Peyer's patch (tissue), 4 donors: ENCODE measurements around the gene RAB25. TPM values are rescaled to one million over a fixed set of nuclear protein-coding genes. Genes with fewer than 3 reads are reported as not detected.
"Not testable (repeated sequence)": the region's sequence is repeated elsewhere in the genome, so short reads cannot be mapped to it uniquely, and the experiment has no call there.

Source experiments
- DNase-seq, 3 donors: peaks; one replicate each; pipeline ENCODE4 v3.0.0-alpha.2; 2017 to 2019
- H3K27ac ChIP-seq, 4 donors: fragments of 200-600 bp; sonication (generic); one replicate each; pipeline ENCODE4 v1.5.1; 2016 to 2019
- H3K27me3 ChIP-seq, 2 donors: fragments of 200-600 bp; sonication (generic); one replicate each; pipeline ENCODE4 v1.5.1; 2019
- H3K36me3 ChIP-seq, 3 donors: fragments of 200-600 bp; sonication (generic); one replicate each; pipeline ENCODE4 v1.5.1; 2016 to 2019
- H3K4me1 ChIP-seq, 4 donors: fragments of 200-600 bp; sonication (generic); one replicate each; pipeline ENCODE4 v1.5.1; 2016 to 2019
- H3K4me3 ChIP-seq, 4 donors: fragments of 200-600 bp; sonication (generic); 1 replicate in 3 of 4; 2 replicates in 1 of 4; pipeline ENCODE4 v1.5.1; 2016 to 2019; ENCODE audit warnings: mild to moderate bottlenecking in 1 of 4
- H3K9me3 ChIP-seq, 4 donors: fragments of 200-600 bp; sonication (generic); one replicate each; pipeline ENCODE4 v1.5.1; 2016 to 2019; ENCODE audit warnings: mild to moderate bottlenecking in 1 of 4
- POLR2A ChIP-seq, 2 donors: fragments of 450-650 bp; IDR thresholded peaks; one replicate each; pipeline ENCODE4 v1.5.1; 2017; ENCODE audit warnings: antibody characterized with exemption in 2 of 2, mild to moderate bottlenecking in 2 of 2, moderate library complexity in 2 of 2
- total RNA-seq, 4 donors: library from RNA; depleted of rRNA; stranded (reverse); fragments of >200 nt; gene quantifications; one replicate each; pipeline ENCODE4 v1.1.0, GENCODE V29; 2016
- TF ChIP-seq, protein P1 (sequence below), 6 experiments: fragments of 450-650 bp in 4 of 6; fragments of 200-600 bp in 2 of 6; sonication (generic) in 1 of 6; IDR thresholded peaks; one replicate each; pipeline ENCODE4 v1.5.1; 2017 to 2019; ENCODE audit warnings: antibody characterized with exemption in 6 of 6, mild to moderate bottlenecking in 3 of 6, moderate library complexity in 1 of 6

RAB25 gene
- total RNA-seq, 4 donors from 2014 or later = 96.6 to 188 (median 146) TPM

DNA sequence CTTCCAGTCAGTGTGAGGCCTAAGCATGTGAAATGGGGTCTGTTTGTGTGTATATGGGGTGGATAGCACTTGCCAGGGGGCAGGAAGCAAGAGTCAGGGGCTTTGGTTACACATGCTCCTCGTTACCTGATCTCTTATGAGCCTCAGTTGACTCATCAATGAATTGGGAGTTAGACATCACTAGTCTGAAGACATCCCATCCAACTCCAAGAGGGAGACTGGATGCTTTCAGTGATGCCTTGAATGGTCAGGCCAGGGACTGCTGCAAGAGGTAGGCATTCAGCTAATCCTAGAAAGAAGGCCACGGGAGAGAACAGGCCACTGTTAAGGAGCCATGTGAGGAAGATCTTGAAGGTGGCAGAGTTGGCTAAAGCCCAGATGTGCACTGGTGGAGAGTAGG is 6.3 kb downstream of the RAB25 start:
- Histone ChIP-seq H3K27me3 (no peaks in the 10 kb centered on the region), H3K4me3 (no peak overlapping the region), H3K27ac (no peak overlapping the region), H3K9me3 (no peaks in the 10 kb centered on the region), H3K4me1 (no peaks in the 10 kb centered on the region), H3K36me3 (peaks cover 0 to 18% (median 0%) of the 10 kb centered on the region in 3 donors)
- TF ChIP-seq, protein P1, sequence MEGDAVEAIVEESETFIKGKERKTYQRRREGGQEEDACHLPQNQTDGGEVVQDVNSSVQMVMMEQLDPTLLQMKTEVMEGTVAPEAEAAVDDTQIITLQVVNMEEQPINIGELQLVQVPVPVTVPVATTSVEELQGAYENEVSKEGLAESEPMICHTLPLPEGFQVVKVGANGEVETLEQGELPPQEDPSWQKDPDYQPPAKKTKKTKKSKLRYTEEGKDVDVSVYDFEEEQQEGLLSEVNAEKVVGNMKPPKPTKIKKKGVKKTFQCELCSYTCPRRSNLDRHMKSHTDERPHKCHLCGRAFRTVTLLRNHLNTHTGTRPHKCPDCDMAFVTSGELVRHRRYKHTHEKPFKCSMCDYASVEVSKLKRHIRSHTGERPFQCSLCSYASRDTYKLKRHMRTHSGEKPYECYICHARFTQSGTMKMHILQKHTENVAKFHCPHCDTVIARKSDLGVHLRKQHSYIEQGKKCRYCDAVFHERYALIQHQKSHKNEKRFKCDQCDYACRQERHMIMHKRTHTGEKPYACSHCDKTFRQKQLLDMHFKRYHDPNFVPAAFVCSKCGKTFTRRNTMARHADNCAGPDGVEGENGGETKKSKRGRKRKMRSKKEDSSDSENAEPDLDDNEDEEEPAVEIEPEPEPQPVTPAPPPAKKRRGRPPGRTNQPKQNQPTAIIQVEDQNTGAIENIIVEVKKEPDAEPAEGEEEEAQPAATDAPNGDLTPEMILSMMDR (IDR thresholded peaks at IDR 0.05) = no peak
- no peak for TF ChIP-seq POLR2A (IDR thresholded peaks at IDR 0.05)
- DNase-seq = no peak

DNA sequence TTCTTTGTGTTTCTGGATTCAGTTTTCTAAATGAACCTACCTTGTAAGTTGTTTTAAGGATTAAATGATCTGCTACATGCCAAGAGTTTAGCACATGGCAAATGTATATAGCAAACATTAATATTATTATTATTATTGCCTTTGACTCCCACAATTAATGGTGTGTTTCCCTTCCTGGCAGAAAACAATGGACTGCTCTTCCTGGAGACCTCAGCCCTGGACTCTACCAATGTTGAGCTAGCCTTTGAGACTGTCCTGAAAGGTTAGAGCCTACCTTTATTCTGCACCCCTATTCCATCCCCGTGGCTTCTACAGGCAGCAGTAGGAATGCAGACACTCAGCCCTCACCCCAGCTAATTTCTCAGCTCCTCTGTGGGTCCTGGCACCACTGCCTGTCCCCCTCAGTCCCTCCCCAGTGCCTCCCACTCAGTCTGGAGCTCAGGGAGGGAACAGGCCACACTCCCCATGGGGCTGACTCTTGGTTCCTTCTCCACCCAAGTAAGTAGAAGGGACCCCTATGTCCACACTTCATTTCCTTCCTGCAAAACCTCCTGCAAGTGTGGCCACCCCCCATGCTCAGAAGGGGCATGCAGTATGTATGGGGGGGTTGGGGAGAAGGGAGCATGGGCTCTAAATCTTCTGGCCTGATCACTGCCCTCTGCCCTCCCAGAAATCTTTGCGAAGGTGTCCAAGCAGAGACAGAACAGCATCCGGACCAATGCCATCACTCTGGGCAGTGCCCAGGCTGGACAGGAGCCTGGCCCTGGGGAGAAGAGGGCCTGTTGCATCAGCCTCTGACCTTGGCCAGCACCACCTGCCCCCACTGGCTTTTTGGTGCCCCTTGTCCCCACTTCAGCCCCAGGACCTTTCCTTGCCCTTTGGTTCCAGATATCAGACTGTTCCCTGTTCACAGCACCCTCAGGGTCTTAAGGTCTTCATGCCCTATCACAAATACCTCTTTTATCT is 8.8 kb downstream of the RAB25 start:
- Histone ChIP-seq H3K4me1 (no peaks in the 10 kb centered on the region), H3K27ac (no peak overlapping the region), H3K27me3 (no peaks in the 10 kb centered on the region), H3K36me3 (peaks cover 0 to 18% (median 0%) of the 10 kb centered on the region in 3 donors), H3K9me3 (no peaks in the 10 kb centered on the region), H3K4me3 (no peak overlapping the region)
- no peak for DNase-seq
- TF ChIP-seq, protein P1 (IDR thresholded peaks at IDR 0.05) = no peak
- no peak for TF ChIP-seq POLR2A (IDR thresholded peaks at IDR 0.05)

DNA sequence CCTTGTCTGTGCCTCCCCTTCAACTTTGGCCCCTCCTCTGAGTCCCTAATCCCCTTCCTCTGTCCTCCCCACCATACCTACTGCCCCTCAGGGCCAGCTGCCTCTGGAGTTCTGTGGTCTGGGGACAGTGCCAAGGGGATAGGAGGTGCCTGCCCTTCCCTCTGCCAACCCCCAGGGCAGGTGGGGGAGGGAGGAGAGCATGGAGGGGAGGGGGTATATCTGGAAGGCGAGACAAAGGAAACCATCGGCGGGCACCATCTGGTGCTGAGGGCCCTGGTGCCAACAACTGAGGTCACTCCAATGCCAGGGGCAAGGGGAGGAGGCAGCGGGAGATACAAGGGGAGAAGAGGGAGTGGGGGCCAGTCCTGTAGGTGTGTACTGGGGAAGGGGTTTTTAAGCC is 9.6 kb downstream of the RAB25 start:
- TF ChIP-seq, protein P1 (IDR thresholded peaks at IDR 0.05) = no peak
- no peak for TF ChIP-seq POLR2A (IDR thresholded peaks at IDR 0.05)
- DNase-seq = no peak
- Histone ChIP-seq H3K27me3 (no peaks in the 10 kb centered on the region), H3K36me3 (peaks cover 0 to 18% (median 0%) of the 10 kb centered on the region in 3 donors), H3K27ac (no peak overlapping the region), H3K4me3 (no peak overlapping the region), H3K9me3 (no peaks in the 10 kb centered on the region), H3K4me1 (no peaks in the 10 kb centered on the region)

DNA sequence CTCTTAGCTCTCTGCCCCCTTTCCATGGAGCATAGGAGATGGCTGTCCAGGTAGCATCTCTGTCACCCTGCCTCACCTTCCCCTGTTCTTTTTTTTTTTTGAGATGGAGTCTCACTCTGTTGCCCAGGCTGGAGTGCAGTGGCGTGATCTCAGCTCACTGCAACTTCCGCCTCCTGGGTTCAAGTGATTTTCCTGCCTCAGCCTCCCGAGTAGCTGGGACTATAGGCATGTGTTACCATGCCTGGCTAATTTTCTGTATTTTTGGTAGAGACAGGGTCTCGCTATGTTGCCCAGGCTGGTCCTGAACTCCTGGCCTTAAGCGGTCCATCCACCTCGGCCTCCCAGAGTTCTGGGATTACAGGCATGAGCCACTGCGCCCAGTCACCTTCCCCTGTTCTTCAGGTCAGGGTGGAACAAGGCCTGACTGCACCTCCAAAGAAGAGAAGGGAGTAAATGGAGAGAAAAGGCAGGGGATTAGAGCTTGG is 10.4 kb downstream of the RAB25 start:
- H3K4me3 ChIP-seq, H3K27me3 ChIP-seq, H3K9me3 ChIP-seq, H3K27ac ChIP-seq, DNase-seq, H3K4me1 ChIP-seq: not testable (repeated sequence)
- H3K36me3 ChIP-seq = peaks cover 0 to 18% (median 0%) of the 10 kb centered on the region in 3 donors

DNA sequence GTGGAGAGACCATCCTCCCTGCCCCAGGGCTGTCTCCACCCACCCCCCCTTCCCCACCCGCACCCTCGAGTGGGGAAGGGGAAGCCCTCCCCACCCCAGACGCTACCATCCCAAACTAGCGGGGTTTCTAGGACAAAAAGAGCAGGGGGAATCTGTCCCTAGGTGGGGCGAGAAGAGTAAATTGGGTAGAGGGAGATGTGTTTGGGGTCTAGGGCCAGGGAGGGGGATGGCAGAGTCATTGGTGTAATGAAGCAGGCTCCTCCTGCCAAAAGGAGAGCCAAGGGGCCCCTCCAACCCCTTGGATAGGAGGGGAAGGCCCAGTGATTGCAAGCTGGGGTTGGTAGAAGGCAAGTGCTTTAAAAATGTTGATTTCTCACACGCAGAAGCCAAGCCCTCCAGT is 11.3 kb downstream of the RAB25 start:
- Histone ChIP-seq H3K27me3 (no peaks in the 10 kb centered on the region), H3K27ac (no peak overlapping the region), H3K4me1 (no peaks in the 10 kb centered on the region), H3K36me3 (peaks cover 0 to 18% (median 0%) of the 10 kb centered on the region in 3 donors), H3K9me3 (no peaks in the 10 kb centered on the region), H3K4me3 (no peak overlapping the region)
- DNase-seq = no peak
- TF ChIP-seq POLR2A (IDR thresholded peaks at IDR 0.05) = no peak
- TF ChIP-seq, protein P1 (IDR thresholded peaks at IDR 0.05) = no peak

DNA sequence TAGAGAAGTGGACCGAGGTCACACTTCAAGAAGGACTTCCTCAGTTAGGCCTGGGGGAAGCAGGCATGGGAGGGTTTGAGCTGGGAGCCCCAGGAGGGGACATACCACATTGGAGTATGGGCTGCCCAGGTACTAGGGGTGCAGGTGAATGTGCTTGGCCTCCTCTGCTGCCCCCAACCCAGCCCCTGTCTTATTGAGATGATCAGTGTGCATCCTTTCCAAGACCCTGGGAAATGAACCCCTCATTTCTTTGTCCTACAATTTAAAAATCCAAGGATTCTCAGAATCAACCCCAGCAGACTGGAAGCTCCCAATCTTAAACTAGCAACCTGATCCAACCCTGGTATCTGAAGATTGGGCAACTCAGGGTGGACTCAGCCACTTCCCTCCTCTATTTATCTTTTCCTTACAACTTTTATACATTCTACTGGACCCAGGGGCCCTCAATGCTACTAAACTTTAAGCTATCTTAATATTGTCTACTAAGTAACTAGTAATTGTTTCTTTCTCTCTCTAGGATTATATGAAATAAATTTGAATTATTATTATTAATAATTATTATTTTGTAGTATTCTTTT is 12.2 kb downstream of the RAB25 start:
- no peak for TF ChIP-seq POLR2A (IDR thresholded peaks at IDR 0.05)
- TF ChIP-seq, protein P1 (IDR thresholded peaks at IDR 0.05) = no peak
- Histone ChIP-seq H3K36me3 (peaks cover 0 to 18% (median 0%) of the 10 kb centered on the region in 3 donors), H3K27me3 (no peaks in the 10 kb centered on the region), H3K4me1 (no peaks in the 10 kb centered on the region), H3K4me3 (no peak overlapping the region), H3K9me3 (no peaks in the 10 kb centered on the region), H3K27ac (no peak overlapping the region)
- no peak for DNase-seq
